ENCODE measurements around the gene APBB1IP.
"Not testable (repeated sequence)": the region's sequence is repeated elsewhere in the genome, so short reads cannot be mapped to it uniquely, and the experiment has no call there.

- not testable (repeated sequence) for TF ChIP-seq CTCF (IDR thresholded peaks at IDR 0.05; ENCODE audit: insufficient read depth, low read length); POLR2AphosphoS5 (IDR thresholded peaks at IDR 0.05; ENCODE audit: low read depth); GABPA (IDR thresholded peaks at IDR 0.05; ENCODE audit: low read depth); SPI1 (IDR thresholded peaks at IDR 0.05; ENCODE audit: borderline replicate concordance, low read depth); REST (IDR thresholded peaks at IDR 0.05; ENCODE audit: insufficient replicate concordance, low read depth)
Measured at GRCh38 chr10:26398353-26398752, 39.8 kb upstream of the APBB1IP start.
